Lower leg skin (tissue), 3 donors: ENCODE measurements around the gene PRELID3B.

Source experiments
- POLR2A ChIP-seq, 2 donors: fragments of 450-650 bp; IDR thresholded peaks; one replicate each; pipeline ENCODE4 v1.6.1; 2016 to 2017; ENCODE audit warnings: antibody characterized with exemption in 2 of 2, mild to moderate bottlenecking in 1 of 2, moderate library complexity in 1 of 2
- TF ChIP-seq, protein P1 (sequence below), 3 donors: fragments of 450-650 bp; IDR thresholded peaks; one replicate each; pipeline ENCODE4 v1.5.1; 2016; ENCODE audit warnings: antibody characterized with exemption in 3 of 3, mild to moderate bottlenecking in 3 of 3, moderate library complexity in 2 of 3

GRCh38 chr20:59026904-59027740 lies 15.5 kb downstream of the PRELID3B start:
- TF ChIP-seq, protein P1, sequence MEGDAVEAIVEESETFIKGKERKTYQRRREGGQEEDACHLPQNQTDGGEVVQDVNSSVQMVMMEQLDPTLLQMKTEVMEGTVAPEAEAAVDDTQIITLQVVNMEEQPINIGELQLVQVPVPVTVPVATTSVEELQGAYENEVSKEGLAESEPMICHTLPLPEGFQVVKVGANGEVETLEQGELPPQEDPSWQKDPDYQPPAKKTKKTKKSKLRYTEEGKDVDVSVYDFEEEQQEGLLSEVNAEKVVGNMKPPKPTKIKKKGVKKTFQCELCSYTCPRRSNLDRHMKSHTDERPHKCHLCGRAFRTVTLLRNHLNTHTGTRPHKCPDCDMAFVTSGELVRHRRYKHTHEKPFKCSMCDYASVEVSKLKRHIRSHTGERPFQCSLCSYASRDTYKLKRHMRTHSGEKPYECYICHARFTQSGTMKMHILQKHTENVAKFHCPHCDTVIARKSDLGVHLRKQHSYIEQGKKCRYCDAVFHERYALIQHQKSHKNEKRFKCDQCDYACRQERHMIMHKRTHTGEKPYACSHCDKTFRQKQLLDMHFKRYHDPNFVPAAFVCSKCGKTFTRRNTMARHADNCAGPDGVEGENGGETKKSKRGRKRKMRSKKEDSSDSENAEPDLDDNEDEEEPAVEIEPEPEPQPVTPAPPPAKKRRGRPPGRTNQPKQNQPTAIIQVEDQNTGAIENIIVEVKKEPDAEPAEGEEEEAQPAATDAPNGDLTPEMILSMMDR (IDR thresholded peaks at IDR 0.05): no peak
- no peak for TF ChIP-seq POLR2A (IDR thresholded peaks at IDR 0.05)
